ENCODE data around the gene PIK3C2A. TPM values are rescaled to one million over a fixed set of nuclear protein-coding genes. Genes with fewer than 3 reads are reported as not detected.

The PIK3C2A gene
- polyA plus RNA-seq, 1 of the 3 experiments (the other 2 are of a cell fraction), result 9.3 TPM

DNA sequence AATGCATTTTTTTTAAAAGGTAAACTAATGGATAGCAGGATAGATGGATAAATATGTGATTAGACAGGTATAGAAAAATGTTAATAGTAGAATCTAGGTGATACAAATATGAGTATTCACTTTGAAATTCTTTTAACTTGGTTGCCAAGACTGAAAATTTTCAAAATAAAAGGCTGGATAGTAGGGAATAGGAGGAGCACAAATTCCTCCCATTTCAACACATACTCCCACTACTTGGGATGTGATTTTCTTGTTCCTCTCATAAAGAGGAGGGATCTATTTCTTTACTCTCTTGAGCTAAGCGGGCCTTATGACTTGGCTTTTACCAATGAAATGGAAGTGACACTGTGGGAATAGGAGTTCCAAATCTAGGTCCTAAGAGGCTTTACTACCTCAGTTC lies 35.9 kb downstream of the PIK3C2A start:
- no peaks in the 10 kb centered on the region for H3K9me2 ChIP-seq
- H3F3A ChIP-seq (replicated peaks; ENCODE audit: insufficient read depth), result peaks cover 6% of the 10 kb centered on the region
- no peaks in the 10 kb centered on the region; a peak in 1 of 4 replicates for H3K4me1 ChIP-seq (ENCODE audit: control insufficient read depth in 1 of 2, insufficient read depth in 2 of 2, low read depth in 1 of 2, low read length in 1 of 2)
- H3K79me2 ChIP-seq (ENCODE audit: insufficient read depth), result peaks cover 89% of the 10 kb centered on the region
- DNase-seq, result no peak
- H2AFZ ChIP-seq (ENCODE audit: low read depth), result no peak overlapping the region
- ChIA-PET POLR2A (no interaction called here), CTCF (no interaction called here)
- peaks cover 15 to 22% of the 10 kb centered on the region in 2 experiments for H3K36me3 ChIP-seq (replicated peaks in 1 of 2; ENCODE audit: control insufficient read depth in 1 of 2, insufficient read depth in 2 of 2, low read length in 1 of 2)
- no peaks in the 10 kb centered on the region for H3K9me3 ChIP-seq
- H3K4me2 ChIP-seq, result no peak overlapping the region
- H3K27me3 ChIP-seq (ENCODE audit: insufficient read depth), result no peaks in the 10 kb centered on the region
- TF ChIP-seq, protein P1, sequence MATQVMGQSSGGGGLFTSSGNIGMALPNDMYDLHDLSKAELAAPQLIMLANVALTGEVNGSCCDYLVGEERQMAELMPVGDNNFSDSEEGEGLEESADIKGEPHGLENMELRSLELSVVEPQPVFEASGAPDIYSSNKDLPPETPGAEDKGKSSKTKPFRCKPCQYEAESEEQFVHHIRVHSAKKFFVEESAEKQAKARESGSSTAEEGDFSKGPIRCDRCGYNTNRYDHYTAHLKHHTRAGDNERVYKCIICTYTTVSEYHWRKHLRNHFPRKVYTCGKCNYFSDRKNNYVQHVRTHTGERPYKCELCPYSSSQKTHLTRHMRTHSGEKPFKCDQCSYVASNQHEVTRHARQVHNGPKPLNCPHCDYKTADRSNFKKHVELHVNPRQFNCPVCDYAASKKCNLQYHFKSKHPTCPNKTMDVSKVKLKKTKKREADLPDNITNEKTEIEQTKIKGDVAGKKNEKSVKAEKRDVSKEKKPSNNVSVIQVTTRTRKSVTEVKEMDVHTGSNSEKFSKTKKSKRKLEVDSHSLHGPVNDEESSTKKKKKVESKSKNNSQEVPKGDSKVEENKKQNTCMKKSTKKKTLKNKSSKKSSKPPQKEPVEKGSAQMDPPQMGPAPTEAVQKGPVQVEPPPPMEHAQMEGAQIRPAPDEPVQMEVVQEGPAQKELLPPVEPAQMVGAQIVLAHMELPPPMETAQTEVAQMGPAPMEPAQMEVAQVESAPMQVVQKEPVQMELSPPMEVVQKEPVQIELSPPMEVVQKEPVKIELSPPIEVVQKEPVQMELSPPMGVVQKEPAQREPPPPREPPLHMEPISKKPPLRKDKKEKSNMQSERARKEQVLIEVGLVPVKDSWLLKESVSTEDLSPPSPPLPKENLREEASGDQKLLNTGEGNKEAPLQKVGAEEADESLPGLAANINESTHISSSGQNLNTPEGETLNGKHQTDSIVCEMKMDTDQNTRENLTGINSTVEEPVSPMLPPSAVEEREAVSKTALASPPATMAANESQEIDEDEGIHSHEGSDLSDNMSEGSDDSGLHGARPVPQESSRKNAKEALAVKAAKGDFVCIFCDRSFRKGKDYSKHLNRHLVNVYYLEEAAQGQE (IDR thresholded peaks at IDR 0.05; ENCODE audit: low read depth, low read length), result no peak
- TF ChIP-seq EP300 (IDR thresholded peaks at IDR 0.05; ENCODE audit: borderline replicate concordance in 1 of 2, low read depth in 1 of 2, low read length in 1 of 2) (no peak), RAD21 (IDR thresholded peaks at IDR 0.05; ENCODE audit: low read length) (no peak), POLR2AphosphoS5 (IDR thresholded peaks at IDR 0.05; ENCODE audit: low read depth, low read length) (no peak), TAF1 (IDR thresholded peaks at IDR 0.05; ENCODE audit: borderline replicate concordance, low read depth, low read length) (no peak), MEF2A (IDR thresholded peaks at IDR 0.05; ENCODE audit: borderline replicate concordance, low read depth) (no peak), TCF12 (IDR thresholded peaks at IDR 0.05) (no peak), TEAD4 (IDR thresholded peaks at IDR 0.05; ENCODE audit: borderline replicate concordance, insufficient read depth) (no peak), RFX5 (IDR thresholded peaks at IDR 0.05; ENCODE audit: low read length) (no peak), ELF1 (IDR thresholded peaks at IDR 0.05) (no peak), RCOR1 (IDR thresholded peaks at IDR 0.05; ENCODE audit: low read length) (no peak)
- TF ChIP-seq, protein P2, sequence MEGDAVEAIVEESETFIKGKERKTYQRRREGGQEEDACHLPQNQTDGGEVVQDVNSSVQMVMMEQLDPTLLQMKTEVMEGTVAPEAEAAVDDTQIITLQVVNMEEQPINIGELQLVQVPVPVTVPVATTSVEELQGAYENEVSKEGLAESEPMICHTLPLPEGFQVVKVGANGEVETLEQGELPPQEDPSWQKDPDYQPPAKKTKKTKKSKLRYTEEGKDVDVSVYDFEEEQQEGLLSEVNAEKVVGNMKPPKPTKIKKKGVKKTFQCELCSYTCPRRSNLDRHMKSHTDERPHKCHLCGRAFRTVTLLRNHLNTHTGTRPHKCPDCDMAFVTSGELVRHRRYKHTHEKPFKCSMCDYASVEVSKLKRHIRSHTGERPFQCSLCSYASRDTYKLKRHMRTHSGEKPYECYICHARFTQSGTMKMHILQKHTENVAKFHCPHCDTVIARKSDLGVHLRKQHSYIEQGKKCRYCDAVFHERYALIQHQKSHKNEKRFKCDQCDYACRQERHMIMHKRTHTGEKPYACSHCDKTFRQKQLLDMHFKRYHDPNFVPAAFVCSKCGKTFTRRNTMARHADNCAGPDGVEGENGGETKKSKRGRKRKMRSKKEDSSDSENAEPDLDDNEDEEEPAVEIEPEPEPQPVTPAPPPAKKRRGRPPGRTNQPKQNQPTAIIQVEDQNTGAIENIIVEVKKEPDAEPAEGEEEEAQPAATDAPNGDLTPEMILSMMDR (IDR thresholded peaks at IDR 0.05), result no peak
- TF ChIP-seq, protein P3, sequence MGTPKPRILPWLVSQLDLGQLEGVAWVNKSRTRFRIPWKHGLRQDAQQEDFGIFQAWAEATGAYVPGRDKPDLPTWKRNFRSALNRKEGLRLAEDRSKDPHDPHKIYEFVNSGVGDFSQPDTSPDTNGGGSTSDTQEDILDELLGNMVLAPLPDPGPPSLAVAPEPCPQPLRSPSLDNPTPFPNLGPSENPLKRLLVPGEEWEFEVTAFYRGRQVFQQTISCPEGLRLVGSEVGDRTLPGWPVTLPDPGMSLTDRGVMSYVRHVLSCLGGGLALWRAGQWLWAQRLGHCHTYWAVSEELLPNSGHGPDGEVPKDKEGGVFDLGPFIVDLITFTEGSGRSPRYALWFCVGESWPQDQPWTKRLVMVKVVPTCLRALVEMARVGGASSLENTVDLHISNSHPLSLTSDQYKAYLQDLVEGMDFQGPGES (IDR thresholded peaks at IDR 0.05; ENCODE audit: low read depth, low read length), result no peak
- TF ChIP-seq, protein P4, sequence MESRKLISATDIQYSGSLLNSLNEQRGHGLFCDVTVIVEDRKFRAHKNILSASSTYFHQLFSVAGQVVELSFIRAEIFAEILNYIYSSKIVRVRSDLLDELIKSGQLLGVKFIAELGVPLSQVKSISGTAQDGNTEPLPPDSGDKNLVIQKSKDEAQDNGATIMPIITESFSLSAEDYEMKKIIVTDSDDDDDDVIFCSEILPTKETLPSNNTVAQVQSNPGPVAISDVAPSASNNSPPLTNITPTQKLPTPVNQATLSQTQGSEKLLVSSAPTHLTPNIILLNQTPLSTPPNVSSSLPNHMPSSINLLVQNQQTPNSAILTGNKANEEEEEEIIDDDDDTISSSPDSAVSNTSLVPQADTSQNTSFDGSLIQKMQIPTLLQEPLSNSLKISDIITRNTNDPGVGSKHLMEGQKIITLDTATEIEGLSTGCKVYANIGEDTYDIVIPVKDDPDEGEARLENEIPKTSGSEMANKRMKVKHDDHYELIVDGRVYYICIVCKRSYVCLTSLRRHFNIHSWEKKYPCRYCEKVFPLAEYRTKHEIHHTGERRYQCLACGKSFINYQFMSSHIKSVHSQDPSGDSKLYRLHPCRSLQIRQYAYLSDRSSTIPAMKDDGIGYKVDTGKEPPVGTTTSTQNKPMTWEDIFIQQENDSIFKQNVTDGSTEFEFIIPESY (IDR thresholded peaks at IDR 0.05; ENCODE audit: borderline replicate concordance, low read depth), result no peak
- TF ChIP-seq, protein P5, sequence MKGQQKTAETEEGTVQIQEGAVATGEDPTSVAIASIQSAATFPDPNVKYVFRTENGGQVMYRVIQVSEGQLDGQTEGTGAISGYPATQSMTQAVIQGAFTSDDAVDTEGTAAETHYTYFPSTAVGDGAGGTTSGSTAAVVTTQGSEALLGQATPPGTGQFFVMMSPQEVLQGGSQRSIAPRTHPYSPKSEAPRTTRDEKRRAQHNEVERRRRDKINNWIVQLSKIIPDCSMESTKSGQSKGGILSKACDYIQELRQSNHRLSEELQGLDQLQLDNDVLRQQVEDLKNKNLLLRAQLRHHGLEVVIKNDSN (IDR thresholded peaks at IDR 0.05; ENCODE audit: borderline replicate concordance, low read depth), result no peak
- TF ChIP-seq, protein P6, sequence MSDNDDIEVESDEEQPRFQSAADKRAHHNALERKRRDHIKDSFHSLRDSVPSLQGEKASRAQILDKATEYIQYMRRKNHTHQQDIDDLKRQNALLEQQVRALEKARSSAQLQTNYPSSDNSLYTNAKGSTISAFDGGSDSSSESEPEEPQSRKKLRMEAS (IDR thresholded peaks at IDR 0.05; ENCODE audit: low read depth), result no peak
- no peak overlapping the region for H3K9ac ChIP-seq
- no peak overlapping the region for H3K27ac ChIP-seq (ENCODE audit: low read depth in 2 of 2, low read length in 1 of 2)
- 100% methylated on average over 1 of the region's 1 CpG for WGBS (ENCODE audit: low lambda C conversion rate)
- no peaks in the 10 kb centered on the region for H4K20me1 ChIP-seq (ENCODE audit: insufficient read depth)
- H3K4me3 ChIP-seq (ENCODE audit: low read depth in 2 of 2, low read length in 1 of 2), result no peak overlapping the region
